Measurements from ENCODE around the gene ASGR2.
"Not testable (repeated sequence)": the region's sequence is repeated elsewhere in the genome, so short reads cannot be mapped to it uniquely, and the experiment has no call there.

ASGR2 gene

DNA sequence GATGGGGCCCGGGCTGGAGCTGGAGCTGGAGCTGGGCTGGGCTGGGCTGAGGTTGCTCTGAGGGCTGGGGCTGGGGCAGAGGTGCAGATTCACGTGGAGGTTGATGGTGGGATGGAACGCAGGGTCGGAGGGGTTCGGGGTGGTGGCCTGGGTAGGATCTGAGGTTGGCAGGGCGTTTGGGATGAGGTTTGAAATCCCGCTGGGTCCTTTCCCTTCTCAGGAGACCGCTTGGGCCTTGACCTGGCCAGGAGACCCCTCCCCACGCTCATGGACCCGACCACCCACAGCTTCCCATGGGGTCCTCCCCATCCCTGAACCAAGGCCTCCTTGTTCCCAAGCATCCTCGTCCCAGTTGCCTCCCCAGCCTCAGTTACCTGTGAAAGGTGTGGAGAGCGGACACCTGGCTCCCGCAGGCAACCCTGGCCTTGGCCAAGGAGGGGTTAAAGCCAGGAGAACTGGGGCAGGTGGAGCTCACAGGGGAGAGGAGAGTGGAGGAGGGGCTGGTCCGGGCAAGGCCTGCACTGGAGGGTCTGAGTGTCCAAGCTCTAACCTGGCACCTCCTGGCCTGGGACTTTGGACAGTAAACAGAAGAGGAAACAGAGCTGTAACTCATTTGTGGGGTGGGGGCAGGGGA lies at the start of gene ASGR2:
TSS of gene ASGR2 (minus strand) at position 582 of the 634 bp plus-strand sequence. CDS start 582 bp downstream, outside the sequence.
- no peak for DNase-seq

DNA sequence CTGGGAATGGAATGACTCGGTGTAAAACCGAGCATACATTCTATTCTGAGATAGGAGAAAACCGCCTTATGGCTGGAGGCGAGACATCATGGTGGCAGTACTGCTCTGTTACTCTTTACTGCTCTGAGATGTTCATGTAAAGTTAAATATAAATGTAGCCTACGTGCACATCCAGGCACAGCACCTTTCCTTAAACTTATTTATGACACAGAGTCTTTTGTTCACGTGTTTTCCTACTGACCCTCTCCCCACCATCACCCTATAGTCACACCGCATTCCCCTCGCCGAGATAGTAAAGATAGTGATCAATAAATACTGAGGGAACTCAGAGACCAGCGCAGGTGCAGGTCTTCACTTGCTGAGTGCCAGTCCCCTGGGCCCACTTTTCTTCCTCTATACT lies 44.9 kb upstream of the ASGR2 start:
- DNase-seq = not testable (repeated sequence)

DNA sequence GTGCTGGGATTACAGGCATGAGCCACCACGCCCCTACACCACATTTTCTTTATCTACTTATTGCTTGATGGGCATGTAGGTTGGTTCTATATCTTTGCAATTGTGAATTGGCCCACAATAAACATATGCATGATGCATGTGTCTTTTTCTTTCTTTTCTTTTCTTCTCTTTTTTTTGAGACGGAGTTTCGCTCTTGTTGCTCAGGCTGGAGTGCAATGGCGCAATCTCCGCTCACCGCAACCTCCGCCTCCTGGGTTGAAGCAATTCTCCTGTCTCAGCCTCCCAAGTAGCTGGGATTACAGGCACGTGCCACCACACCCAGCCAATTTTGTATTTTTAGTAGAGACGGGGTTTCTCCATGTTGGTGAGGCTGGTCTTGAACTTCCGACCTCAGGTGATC lies 43.8 kb upstream of the ASGR2 start:
- not testable (repeated sequence) for DNase-seq

DNA sequence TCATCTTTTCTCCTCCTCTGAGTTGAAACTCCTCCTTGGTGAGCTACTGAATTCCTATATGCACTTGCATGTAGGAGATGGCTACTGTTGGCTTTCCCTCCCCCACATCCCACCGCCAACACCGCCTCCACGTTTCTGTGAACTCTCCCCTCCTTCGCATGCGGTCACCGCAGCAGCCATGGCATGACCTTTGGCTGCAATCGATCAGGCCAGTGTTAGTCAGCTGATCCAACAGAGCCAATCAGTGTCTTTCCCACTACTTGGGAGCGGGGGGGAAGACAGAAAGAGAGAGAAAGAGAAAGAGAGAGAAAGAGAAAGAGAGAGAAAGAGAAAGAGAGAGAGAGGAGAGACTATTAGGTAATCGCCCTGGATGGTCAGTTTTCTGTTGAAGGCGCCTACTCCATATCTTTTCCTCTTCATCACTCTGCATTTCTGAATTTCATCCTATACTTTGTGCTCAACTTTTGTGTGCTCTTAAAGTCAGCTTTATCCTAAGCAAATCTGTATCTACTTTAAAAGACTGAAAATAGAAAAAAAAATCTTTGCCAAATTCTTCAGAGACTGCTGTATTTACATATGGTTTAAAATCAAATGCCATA lies 41.8 kb upstream of the ASGR2 start:
- DNase-seq = no peak

DNA sequence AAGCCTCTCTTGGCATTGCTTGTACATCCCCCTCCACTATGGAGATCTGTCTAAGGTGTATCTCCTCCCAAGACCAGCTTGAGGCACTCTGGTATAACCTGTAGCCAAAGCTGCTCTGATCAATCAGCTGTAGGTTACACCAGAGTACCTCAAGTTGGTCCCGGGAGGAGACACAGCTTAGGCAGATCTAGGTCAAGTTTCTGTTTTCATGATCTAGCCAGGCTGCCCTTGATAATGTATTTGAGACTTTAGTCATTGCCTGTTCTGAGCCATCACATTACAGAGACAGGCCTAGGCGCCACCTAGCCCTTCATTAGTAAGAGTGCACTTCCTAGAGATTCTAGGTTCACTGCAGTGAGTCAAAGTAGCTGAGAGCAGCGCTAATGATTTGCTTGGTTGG lies 33.1 kb upstream of the ASGR2 start:
- no peak for DNase-seq

DNA sequence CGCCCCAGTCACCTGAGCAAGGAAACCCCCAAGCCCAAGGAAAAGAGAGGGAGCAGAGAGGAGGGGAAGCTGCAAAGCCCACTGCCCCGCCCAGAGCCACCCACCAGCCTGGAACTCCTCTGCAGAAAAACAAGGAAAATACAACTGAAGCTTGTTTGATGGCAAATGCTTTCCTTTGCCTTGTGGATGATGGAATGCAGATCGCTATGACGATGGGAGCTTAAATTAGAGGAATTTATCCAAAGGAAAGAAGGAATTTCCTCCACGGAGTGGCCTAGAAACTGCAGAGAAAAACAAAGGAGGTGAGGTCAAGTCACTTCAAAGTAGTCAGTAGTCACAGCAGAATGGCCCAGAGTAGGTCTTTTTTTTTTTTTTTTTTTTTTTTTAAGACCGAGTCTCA lies 31.5 kb upstream of the ASGR2 start:
- DNase-seq = no peak

- no peak for DNase-seq
Observed at GRCh38 chr17:7144213-7144612, 29.6 kb upstream of the ASGR2 start.

DNA sequence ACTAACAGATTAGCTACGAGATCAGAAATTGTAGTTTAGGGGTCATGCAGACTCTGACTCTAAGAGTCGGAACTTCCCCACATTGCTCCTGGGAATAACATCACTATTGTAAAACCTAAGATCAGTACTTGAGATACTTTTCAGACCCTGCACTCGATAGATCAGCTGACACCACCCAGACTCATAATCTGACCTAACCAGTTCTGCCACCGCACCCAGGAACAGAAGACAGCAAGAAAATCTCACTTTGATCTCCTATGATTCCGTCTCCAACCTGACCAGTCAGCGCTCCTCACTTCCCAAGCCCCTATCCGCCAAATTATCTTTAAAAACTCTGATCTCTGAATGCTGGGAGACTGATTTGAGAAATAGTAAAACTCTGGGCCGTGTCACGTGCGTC lies 27.2 kb upstream of the ASGR2 start:
- no peak for DNase-seq

GRCh38 chr17:7139400-7139799 lies 24.8 kb upstream of the ASGR2 start:
- DNase-seq = no peak

DNA sequence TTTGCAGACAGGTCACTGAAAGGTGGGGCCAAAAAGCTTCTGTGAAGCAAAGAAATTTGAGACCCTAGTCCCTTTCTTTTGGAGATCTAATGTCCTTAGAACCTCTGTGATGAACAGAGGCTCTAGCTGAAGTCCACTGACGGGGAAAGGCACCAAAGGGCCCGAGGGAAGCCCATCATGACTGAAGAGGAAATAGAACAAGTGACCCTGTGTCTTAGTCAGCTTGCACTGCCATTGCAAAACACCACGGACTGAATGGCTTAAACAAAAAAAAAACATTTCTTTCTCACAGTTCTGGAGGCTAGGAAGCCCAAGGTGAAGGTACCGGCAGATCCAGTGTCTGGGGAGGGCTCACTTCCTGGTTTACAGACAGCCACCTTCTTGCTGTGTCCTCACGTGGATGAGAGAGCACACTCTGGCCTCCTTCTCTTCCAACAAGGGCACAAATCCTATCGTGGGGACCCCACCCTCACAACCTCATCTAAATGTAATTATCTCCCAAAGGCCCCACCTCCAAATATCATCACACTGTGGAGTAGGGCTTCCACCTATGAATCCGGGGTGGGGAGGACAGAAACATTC lies 24.3 kb upstream of the ASGR2 start:
- DNase-seq = no peak

GRCh38 chr17:7137171-7137943 lies 22.7 kb upstream of the ASGR2 start:
- no peak for DNase-seq

GRCh38 chr17:7136266-7136877 lies 21.8 kb upstream of the ASGR2 start:
- DNase-seq = peak; percentile 12

DNA sequence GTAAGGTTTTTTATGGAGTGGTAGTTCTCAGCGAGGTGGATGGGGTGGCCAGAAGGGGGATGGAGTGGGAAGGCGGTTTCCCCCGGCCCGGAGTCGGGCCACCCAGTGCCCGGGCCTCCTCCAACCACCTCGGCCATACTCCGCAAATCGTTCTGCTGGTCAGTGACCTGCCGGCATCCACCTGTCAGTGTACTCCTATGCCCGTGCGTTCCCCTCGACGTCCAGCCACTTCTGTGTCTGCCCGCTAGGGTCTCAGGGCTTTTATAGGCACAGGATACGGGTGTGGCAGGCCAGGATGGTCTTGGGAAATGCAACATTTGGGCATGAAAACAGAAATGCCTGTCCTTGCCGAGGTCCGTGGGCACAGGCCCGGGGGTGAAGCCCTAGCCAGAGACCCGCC lies 19.3 kb upstream of the ASGR2 start:
- DNase-seq = no peak

GRCh38 chr17:7133424-7133823 lies 18.8 kb upstream of the ASGR2 start:
- no peak for DNase-seq

DNA sequence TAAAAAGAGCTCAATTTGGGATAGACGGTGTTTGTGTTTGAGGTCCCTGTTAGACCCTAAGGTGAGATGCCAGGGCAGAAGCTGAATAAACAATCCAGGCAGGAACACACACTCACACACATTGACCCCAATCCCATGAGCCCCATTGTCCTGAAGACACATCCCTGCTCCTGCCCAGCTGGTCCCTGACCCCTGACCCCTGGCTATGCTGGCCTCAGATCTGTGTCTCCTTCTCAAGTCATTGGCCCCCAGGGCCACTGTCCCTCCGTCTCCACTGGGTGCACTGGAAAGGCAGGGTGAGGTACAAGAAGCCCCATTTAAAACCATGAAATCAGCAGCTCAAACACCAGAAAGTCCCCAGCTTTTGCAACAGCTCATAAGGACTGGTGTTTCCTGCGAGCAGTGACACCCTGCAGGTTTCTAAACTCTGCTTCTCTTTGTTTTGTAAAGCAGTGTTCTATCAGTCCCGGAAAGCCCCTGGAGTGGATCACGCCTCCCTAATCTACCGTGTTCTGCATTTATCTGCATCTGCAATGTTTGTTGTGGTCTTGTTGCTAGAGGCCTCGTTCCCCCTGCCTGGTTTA lies 18.0 kb upstream of the ASGR2 start:
- no peak for DNase-seq

- DNase-seq = no peak
Observed at GRCh38 chr17:7131423-7131791, 16.8 kb upstream of the ASGR2 start.

DNA sequence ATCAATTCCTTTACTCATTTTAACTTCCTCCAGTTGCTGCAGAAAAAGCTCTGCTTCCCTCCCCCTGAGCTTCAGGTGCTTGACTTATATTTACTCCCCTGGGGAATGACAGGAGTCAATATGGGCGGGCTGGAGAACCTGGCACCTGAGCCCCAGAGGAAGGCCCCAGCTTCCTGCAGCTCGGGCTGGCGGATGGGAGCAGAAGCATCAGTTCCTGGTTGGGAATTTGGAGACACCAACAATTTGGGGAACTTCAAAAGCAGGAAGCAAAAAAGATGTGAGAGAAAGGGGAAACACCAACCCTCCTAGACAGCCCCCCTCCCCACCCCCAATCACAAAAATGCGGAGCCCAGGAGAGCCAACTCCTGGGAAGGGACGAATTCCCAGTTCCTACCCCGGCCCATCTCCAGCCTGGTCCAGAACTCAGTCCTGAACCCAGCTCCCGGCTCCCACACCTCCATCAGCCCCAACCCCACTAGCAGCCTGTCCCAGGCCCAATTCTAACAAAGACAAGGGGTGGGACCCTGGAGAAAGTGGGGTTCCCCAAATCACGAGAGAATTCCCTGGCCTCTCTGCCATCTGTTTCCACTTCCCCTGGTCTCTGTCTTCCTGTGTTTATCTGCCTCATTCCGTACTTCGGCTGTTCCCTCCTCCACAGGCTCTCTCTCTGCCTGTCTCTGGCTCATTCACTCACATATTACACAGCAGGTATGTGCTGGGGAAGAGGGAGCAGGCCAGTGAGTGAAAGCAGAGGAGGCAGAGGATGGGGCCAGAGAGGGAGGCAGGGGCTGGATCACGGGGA lies 16.2 kb upstream of the ASGR2 start:
- DNase-seq = peak; percentile 11

DNA sequence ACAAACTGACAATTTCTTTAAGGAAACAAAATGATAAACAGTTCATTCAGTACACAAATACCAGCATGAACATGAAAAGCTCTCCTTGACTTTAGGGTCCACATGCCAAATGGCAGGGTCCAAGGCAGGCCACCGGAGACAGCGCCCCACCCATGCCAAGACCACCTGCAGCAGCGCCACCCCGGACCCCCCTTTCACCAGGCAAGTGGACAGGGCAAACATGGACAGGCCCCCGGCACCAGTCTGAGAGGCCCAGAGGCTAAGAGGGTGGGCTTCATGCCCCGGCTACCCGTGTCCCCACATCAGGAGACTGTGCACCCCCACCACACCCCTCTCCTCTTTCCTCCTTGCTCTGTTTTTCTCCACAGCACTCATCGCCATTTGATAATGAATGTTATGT lies 14.7 kb upstream of the ASGR2 start:
- DNase-seq = no peak

- DNase-seq = no peak
Observed at GRCh38 chr17:7128160-7128559, 13.5 kb upstream of the ASGR2 start.

- DNase-seq = not testable (repeated sequence)
Observed at GRCh38 chr17:7127501-7127900, 12.9 kb upstream of the ASGR2 start.

DNA sequence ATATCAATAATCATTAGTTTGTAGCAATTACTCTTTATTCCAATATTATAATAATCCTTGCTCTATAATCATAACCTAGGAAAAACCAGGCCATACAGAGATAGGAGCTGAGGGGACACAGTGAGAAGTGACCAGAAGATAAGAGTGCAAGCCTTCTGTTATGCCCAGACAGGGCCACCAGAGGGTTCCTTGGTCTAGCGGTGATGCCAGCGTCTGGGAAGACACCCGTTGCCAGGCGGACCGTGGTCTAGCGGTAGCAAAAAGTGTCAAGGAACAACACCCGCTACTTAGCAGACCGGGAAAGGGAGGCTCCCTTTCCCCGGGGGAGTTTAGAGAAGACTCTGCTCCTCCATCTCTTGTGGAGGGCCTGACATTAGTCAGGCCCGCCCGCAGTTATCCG lies 11.8 kb upstream of the ASGR2 start:
- not testable (repeated sequence) for DNase-seq

GRCh38 chr17:7124923-7125322 lies 10.3 kb upstream of the ASGR2 start:
- no peak for DNase-seq
